Endothelial cell of umbilical vein (primary cell): Measurements from ENCODE around the gene WDR11. TPM values are rescaled to one million over a fixed set of nuclear protein-coding genes. Genes with fewer than 3 reads are reported as not detected.

Experiments
- BruUV-seq: library from RNA; stranded (reverse); fragments of 400-500 nt; replicated peaks from 2 replicates; lab custom pipeline; 2021; lab: Mats Ljungman, UMichigan
- CTCF ChIA-PET: fragments of 300-600, 350-600 bp; sonication (Branson Sonifier 250); formaldehyde crosslinking; loops from one replicate; lab custom pipeline; 2021; ENCODE audit warnings: antibody characterized with exemption, inconsistent platforms; lab: Charles Lee
- POLR2A ChIA-PET: fragments of 300-600, 350-600 bp; sonication (Branson Sonifier 250); formaldehyde crosslinking; loops from one replicate; lab custom pipeline; 2021; ENCODE audit warnings: antibody characterized with exemption, inconsistent platforms; lab: Charles Lee
- DNase-seq: peaks from one replicate; pipeline ENCODE4 v3.0.0-alpha.2; 2011; ENCODE audit warnings: low read depth, low spot score
- FAIRE-seq: peaks from 2 replicates; lab custom pipeline; 2011; peaks lifted over from hg19 to GRCh38; lab: Jason Lieb, UNC
- H2AFZ ChIP-seq: 2 replicates; pipeline ENCODE4 v1.6.0; 2012; ENCODE audit warnings: low read depth, low read length, control low read depth, inconsistent platforms
- H3K27ac ChIP-seq: 2 replicates; pipeline ENCODE4 v1.5.1; 2011; ENCODE audit warnings: low read depth, mild to moderate bottlenecking, control low read depth, low read length, moderate library complexity; ENCODE audit not compliant: insufficient read depth
- H3K27me3 ChIP-seq, 2 experiments: 2 replicates each; pipeline versions ENCODE4 v1.6.0 to v1.6.1; 2011; ENCODE audit warnings: low read length in 2 of 2, mixed read lengths in 1 of 2; ENCODE audit not compliant: control insufficient read depth in 2 of 2, insufficient read depth in 2 of 2
- H3K36me3 ChIP-seq, 2 experiments: 2 replicates in 1 of 2; 3 replicates in 1 of 2; pipeline ENCODE4 v1.5.1; 2011; ENCODE audit warnings: low read length in 2 of 2, mild to moderate bottlenecking in 1 of 2, moderate library complexity in 1 of 2; ENCODE audit not compliant: control insufficient read depth in 2 of 2, insufficient read depth in 2 of 2; ENCODE audit errors: extremely low read depth in 1 of 2
- H3K4me1 ChIP-seq: 3 replicates; pipeline ENCODE4 v1.5.1; 2011; ENCODE audit warnings: mild to moderate bottlenecking, low read length; ENCODE audit not compliant: control insufficient read depth, insufficient read depth; ENCODE audit errors: extremely low read depth
- H3K4me2 ChIP-seq: 2 replicates; pipeline ENCODE4 v1.6.1; 2011; ENCODE audit warnings: low read length, control low read depth, mixed read lengths; ENCODE audit not compliant: insufficient read depth
- H3K4me3 ChIP-seq, 3 experiments: fragments of 200-600 bp in 1 of 3; sonication (generic), shearing (Covaris generic) in 1 of 3; replicated peaks in 1 of 3; 2 replicates each; pipeline ENCODE4 v1.5.1; 2011 to 2016; ENCODE audit warnings: control low read depth in 3 of 3, low read length in 3 of 3, mild to moderate bottlenecking in 2 of 3, inconsistent platforms in 1 of 3, low read depth in 1 of 3, moderate library complexity in 1 of 3; ENCODE audit not compliant: insufficient read depth in 1 of 3
- H3K79me2 ChIP-seq: 2 replicates; pipeline ENCODE4 v1.6.0; 2012; ENCODE audit warnings: low read length, inconsistent platforms; ENCODE audit not compliant: control insufficient read depth, insufficient read depth
- H3K9ac ChIP-seq: replicated peaks from 2 replicates; pipeline ENCODE3; 2011; ENCODE audit warnings: low read length, control low read depth; ENCODE audit not compliant: insufficient read depth; ENCODE audit errors: extremely low read depth
- H3K9me1 ChIP-seq: replicated peaks from 3 replicates; pipeline ENCODE4 v1.6.0; 2011; ENCODE audit warnings: mild to moderate bottlenecking, low read length; ENCODE audit not compliant: control insufficient read depth, insufficient read depth; ENCODE audit errors: extremely low read depth
- H3K9me3 ChIP-seq: replicated peaks from 2 replicates; pipeline ENCODE4 v1.5.1; 2012; ENCODE audit warnings: low read length, inconsistent platforms; ENCODE audit not compliant: control insufficient read depth, insufficient read depth
- H4K20me1 ChIP-seq: replicated peaks from 2 replicates; pipeline ENCODE3; 2011; ENCODE audit warnings: mild to moderate bottlenecking, low read length; ENCODE audit not compliant: control insufficient read depth, insufficient read depth; ENCODE audit errors: extremely low read depth
- CTCF ChIP-seq, 2 donors: IDR thresholded peaks; 1 replicate in 1 of 2; 2 replicates in 1 of 2; pipeline ENCODE4 v1.5.1; 2011; ENCODE audit warnings: low read length in 2 of 2, mild to moderate bottlenecking in 2 of 2, moderate library complexity in 2 of 2, control low read depth in 1 of 2, inconsistent platforms in 1 of 2, low read depth in 1 of 2; ENCODE audit not compliant: insufficient read depth in 1 of 2; ENCODE audit errors: extremely low read depth in 1 of 2
- EZH2 ChIP-seq: IDR thresholded peaks from 2 replicates; pipeline ENCODE4 v1.6.1; 2012; ENCODE audit warnings: borderline replicate concordance, low read depth, mild to moderate bottlenecking, moderate library complexity, low read length, inconsistent platforms; ENCODE audit not compliant: severe bottlenecking
- FOS ChIP-seq: IDR thresholded peaks from 2 replicates; pipeline ENCODE4 v1.6.1; 2011; ENCODE audit warnings: mild to moderate bottlenecking, low read length, moderate library complexity, borderline replicate concordance; ENCODE audit not compliant: insufficient read depth
- GATA2 ChIP-seq: IDR thresholded peaks from 2 replicates; pipeline ENCODE4 v1.7.0; 2011; ENCODE audit warnings: low read depth, mild to moderate bottlenecking, moderate library complexity, mixed read lengths, low read length; ENCODE audit not compliant: insufficient read length, insufficient read depth
- JUN ChIP-seq: IDR thresholded peaks from 2 replicates; pipeline ENCODE4 v1.6.1; 2011; ENCODE audit warnings: borderline replicate concordance, low read depth; ENCODE audit not compliant: insufficient read length, insufficient read depth
- MAX ChIP-seq: IDR thresholded peaks from 2 replicates; pipeline ENCODE4 v1.6.1; 2011; ENCODE audit not compliant: insufficient read depth, insufficient read length
- POLR2A ChIP-seq: IDR thresholded peaks from 2 replicates; pipeline ENCODE4 v1.6.1; 2012; ENCODE audit warnings: low read depth, mild to moderate bottlenecking, control low read depth, low read length
- POLR2AphosphoS5 ChIP-seq: IDR thresholded peaks from 2 replicates; pipeline ENCODE4 v1.6.1; 2012; ENCODE audit warnings: low read depth, mild to moderate bottlenecking, control low read depth, low read length, moderate library complexity; ENCODE audit not compliant: insufficient read depth
- dilution Hi-C: fragments of 300-500 bp; cut with MboI; formaldehyde crosslinking; loops from one replicate; pipeline ENCODE4 v1.15.0; 2019; ENCODE audit warnings: low sequenced_read_pairs; ENCODE audit not compliant: extremely low pct_ligation_motif_present
- intact Hi-C: fragments of 100-400 bp; cut with micrococcal nuclease; formaldehyde crosslinking; loops from one replicate; pipeline ENCODE4 v1.10.0; 2022
- polyA plus RNA-seq, 4 experiments: library from polyadenylated mRNA; depleted of rRNA in 3 of 4; stranded (reverse) in 3 of 4; unstranded in 1 of 4; fragments of >200 nt; gene quantifications; 2 replicates each; pipeline versions ENCODE4 v1.2.1 to v1.2.3, GENCODE V29; 2011 to 2012; ENCODE audit warnings: missing spikeins in 1 of 4
- total RNA-seq: library from RNA; stranded (reverse); gene quantifications from 2 replicates; pipeline ENCODE4 v1.2.3, GENCODE V29; 2021

The WDR11 gene
- total and polyA plus RNA-seq, 2 donors (not counting 3 experiments of a cell fraction or from before 2014, with no cell fraction given), result 63.6 to 73.9 TPM

GRCh38 chr10:120940299-120940900 is 89.2 kb downstream of the WDR11 start:
- H3K36me3 ChIP-seq, result no peaks in the 10 kb centered on the region
- H3K79me2 ChIP-seq, result no peaks in the 10 kb centered on the region
- POLR2A ChIA-PET, result interaction anchor here (0.6 kb wide), 1 partner anchor 16 kb away, joined by 5 read pairs; no protein-coding TSS in a partner anchor
- H3K9me1 ChIP-seq, result no peaks in the 10 kb centered on the region
- dilution Hi-C loops (no loop called here), intact Hi-C loops (no loop called here)
- H3K4me1 ChIP-seq, result no peaks in the 10 kb centered on the region
- H3K9me3 ChIP-seq, result no peaks in the 10 kb centered on the region
- H3K9ac ChIP-seq, result no peak overlapping the region
- DNase-seq (no peak), FAIRE-seq (no peak)
- H2AFZ ChIP-seq, result no peak overlapping the region
- no peaks in the 10 kb centered on the region for H4K20me1 ChIP-seq
- no peak overlapping the region for H3K4me2 ChIP-seq
- CTCF ChIA-PET, result interaction anchor here (2.0 to 3.5 kb wide), 2 partner anchors 9 to 961 kb away, joined by 4 to 18 read pairs; no protein-coding TSS in a partner anchor
- no peak for TF ChIP-seq POLR2AphosphoS5
- no peak for TF ChIP-seq MAX
- no peak for TF ChIP-seq CTCF (IDR thresholded peaks at IDR 0.05; ENCODE audit: extremely low read depth in 1 of 2, insufficient read depth in 1 of 2, low read depth in 1 of 2, low read length in 2 of 2)
- TF ChIP-seq POLR2A, result no peak
- TF ChIP-seq JUN, result no peak
- TF ChIP-seq GATA2, result no peak
- no peak for TF ChIP-seq FOS
- TF ChIP-seq EZH2, result no peak
- no peaks in the 10 kb centered on the region for H3K27me3 ChIP-seq
- no peak overlapping the region for H3K4me3 ChIP-seq
- no TSS peak for BruUV-seq
- no peak overlapping the region for H3K27ac ChIP-seq
